G401.6 (cell line): ENCODE results near the gene OR3A1.
"Not testable (repeated sequence)": the region's sequence is repeated elsewhere in the genome, so short reads cannot be mapped to it uniquely, and the experiment has no call there.

Experiments
- FAIRE-seq: peaks from 2 replicates; lab custom pipeline; 2012; peaks lifted over from hg19 to GRCh38; lab: Jason Lieb, UNC

OR3A1 gene

GRCh38 chr17:3298260-3298659 is at the start of gene OR3A1:
OR3A1 (minus strand) TSS chr17:3298360; CDS start chr17:3292582, 5,778 bp downstream.
- no peak for FAIRE-seq

GRCh38 chr17:3342782-3343181 is 44.6 kb upstream of the OR3A1 start:
- not testable (repeated sequence) for FAIRE-seq

GRCh38 chr17:3335876-3336275 is 37.7 kb upstream of the OR3A1 start:
- no peak for FAIRE-seq

- no peak for FAIRE-seq
Observed at GRCh38 chr17:3318336-3318735, 20.2 kb upstream of the OR3A1 start.

GRCh38 chr17:3316836-3317235 is 18.7 kb upstream of the OR3A1 start:
- FAIRE-seq, result no peak

- no peak for FAIRE-seq
Observed at GRCh38 chr17:3308603-3309002, 10.4 kb upstream of the OR3A1 start.

- no peak for FAIRE-seq
Observed at GRCh38 chr17:3295632-3296031, 2.5 kb downstream of the OR3A1 start.

- FAIRE-seq, result not testable (repeated sequence)
Observed at GRCh38 chr17:3293548-3293947, 4.6 kb downstream of the OR3A1 start.

- FAIRE-seq, result no peak
Observed at GRCh38 chr17:3282901-3283300, 15.3 kb downstream of the OR3A1 start.

GRCh38 chr17:3276126-3276525 is 22.0 kb downstream of the OR3A1 start:
- FAIRE-seq, result no peak

GRCh38 chr17:3271072-3271848 is 26.9 kb downstream of the OR3A1 start:
- FAIRE-seq, result no peak

- no peak for FAIRE-seq
Observed at GRCh38 chr17:3260600-3260999, 37.6 kb downstream of the OR3A1 start.

GRCh38 chr17:3260163-3260562 is 38.0 kb downstream of the OR3A1 start:
- FAIRE-seq, result no peak

- FAIRE-seq, result no peak
Observed at GRCh38 chr17:3256575-3256974, 41.6 kb downstream of the OR3A1 start.

GRCh38 chr17:3249013-3249412 is 49.1 kb downstream of the OR3A1 start:
- not testable (repeated sequence) for FAIRE-seq

- FAIRE-seq, result not testable (repeated sequence)
Observed at GRCh38 chr17:3244841-3245240, 53.3 kb downstream of the OR3A1 start.

- FAIRE-seq, result not testable (repeated sequence)
Observed at GRCh38 chr17:3241044-3241443, 57.1 kb downstream of the OR3A1 start.
